Renal cortex interstitium (tissue), 11 donors: ENCODE data around the gene PTPN18. TPM values are rescaled to one million over a fixed set of nuclear protein-coding genes. Genes with fewer than 3 reads are reported as not detected.

Experiments
- DNase-seq, 11 donors: peaks; one replicate each; pipeline ENCODE4 v3.0.0-alpha.2; 2013; ENCODE audit warnings: low read depth in 9 of 11, low spot score in 4 of 11; ENCODE audit errors: extremely low read depth in 1 of 11
- polyA plus RNA-seq, 3 donors: library from polyadenylated mRNA; unstranded; fragments of 120-200 nt; gene quantifications; one replicate each; pipeline ENCODE4 v1.2.1, GENCODE V29; 2013; ENCODE audit not compliant: insufficient read length in 3 of 3

The PTPN18 gene
- polyA plus RNA-seq, 3 donors: 25.5 to 39.5 (median 30.5) TPM

- no peak for DNase-seq
Measured at GRCh38 chr2:130375291-130376266, 19.7 kb downstream of the PTPN18 start.

DNA sequence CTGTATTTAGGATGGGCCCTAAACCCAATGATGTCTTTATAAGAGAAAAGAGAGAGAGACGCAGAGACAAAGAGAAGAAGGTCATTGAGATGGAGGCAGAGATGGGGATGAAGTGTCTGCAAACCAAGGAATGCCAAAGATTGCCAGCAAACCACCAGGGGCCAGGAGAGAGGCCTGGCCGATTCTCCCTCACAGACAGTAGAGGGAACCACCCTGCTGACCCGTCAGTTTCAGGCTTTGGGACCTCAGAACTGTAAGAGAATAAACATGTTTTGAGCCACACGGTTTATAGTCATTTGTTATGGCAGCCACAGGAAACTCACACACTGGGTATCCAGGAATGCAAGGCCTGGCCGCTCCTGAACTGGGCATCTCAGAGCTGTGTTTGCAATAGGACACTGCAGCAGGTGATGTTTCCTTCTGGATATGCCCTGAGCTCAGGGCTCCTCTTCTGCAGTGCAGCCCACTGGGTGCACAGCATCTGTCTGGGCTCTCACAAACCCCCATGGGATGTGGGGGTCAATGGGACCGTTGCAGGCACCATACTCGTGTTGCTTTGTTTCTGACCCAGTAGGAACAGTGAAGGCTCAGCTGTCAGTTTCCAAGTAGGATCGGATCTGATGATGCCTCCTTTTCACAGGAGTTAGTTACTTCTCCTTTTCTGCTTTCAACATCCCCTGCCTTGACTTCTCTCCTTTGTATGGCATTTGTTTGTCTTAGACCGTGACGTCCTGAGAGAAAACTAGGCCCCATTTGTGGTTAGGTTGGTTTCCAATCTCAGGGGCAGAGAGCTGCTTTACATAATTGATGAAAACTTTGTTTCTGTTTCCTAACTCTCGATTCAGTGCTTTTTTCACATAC is 20.8 kb downstream of the PTPN18 start:
- DNase-seq: no peak

- DNase-seq: no peak
Measured at GRCh38 chr2:130377491-130377890, 21.6 kb downstream of the PTPN18 start.

DNA sequence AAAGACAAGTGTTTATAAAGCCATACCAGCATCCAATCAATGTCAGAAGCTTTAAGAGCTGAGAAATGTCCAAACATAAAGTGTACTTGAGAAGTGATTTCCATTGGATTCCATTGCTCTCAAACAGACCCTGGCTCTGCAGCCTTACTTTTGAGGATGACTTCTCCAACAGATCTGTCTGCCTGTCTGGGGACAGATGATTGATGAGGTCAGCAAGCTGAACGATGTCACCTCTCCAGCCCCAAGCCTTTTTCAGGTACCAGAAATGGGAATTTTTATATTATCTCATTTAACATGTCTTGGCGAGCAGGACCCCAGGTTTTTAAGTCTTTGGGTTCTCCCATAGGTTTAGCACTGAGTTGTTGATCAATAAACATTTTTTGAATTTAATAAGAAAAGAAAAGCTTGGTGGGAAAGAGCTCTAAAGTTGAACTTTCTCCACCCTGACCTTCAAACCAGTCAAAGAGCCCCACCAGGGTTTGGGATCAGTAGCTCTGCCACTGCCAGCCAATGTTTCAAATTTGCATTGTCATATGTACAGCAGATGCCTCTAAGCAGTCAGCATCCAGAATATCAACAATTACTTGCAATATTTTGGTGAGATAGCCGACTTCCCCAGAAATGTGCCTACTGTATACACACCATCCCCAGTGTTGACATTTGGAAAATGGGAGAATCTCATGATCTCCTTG is 22.5 kb downstream of the PTPN18 start:
- no peak for DNase-seq

- DNase-seq: no peak
Measured at GRCh38 chr2:130378898-130379214, 23.0 kb downstream of the PTPN18 start.

- DNase-seq: no peak
Measured at GRCh38 chr2:130380096-130380934, 24.5 kb downstream of the PTPN18 start.

- DNase-seq: no peak
Measured at GRCh38 chr2:130381145-130381544, 25.3 kb downstream of the PTPN18 start.

DNA sequence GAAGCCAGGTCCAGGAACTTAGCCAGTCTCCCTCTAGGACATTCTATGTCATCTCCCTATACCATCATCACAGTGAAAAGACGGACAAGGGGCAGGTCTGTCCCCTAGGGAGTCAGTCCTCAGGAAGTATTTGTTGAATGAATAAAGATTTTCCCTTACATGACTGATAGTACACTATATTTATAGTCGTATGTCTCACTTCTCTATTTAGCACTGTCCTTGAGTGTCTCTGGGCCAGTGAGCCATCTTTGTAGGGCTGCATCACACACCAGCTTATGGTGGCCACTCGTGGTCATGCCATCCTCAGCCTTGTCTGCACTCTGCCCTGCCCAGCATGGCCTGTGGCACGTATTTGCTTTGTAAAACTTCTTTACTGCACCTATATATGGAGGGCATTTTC is 25.8 kb downstream of the PTPN18 start:
- no peak for DNase-seq

DNA sequence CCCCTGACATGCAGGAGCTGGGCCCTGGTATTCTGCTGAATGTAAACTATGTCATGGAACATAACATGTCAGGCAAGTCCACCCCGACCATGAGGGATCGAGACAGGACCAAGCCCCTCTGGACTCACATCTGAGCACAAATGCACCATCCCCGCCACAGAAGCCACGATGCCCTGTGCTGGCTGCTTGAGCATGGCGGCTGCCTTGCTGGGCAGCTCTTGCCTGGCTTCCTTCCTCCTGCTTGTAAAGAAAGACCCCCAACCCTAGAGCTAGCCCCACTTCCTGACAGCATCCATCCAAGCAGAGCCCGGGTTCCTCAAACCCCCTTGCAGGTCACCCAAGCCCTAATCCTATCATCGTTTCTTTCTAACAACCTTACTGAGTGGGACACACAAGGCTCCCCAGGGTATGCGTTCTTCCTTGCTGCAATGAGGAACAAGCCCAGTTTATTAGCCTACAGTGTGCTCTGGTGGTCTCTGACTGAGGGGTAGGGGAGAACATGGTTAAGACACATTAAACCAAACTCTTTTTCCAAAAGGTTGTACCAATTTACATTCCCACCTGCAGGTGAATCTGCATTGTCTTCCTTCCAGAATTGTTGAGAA is 26.6 kb downstream of the PTPN18 start:
- no peak for DNase-seq

DNA sequence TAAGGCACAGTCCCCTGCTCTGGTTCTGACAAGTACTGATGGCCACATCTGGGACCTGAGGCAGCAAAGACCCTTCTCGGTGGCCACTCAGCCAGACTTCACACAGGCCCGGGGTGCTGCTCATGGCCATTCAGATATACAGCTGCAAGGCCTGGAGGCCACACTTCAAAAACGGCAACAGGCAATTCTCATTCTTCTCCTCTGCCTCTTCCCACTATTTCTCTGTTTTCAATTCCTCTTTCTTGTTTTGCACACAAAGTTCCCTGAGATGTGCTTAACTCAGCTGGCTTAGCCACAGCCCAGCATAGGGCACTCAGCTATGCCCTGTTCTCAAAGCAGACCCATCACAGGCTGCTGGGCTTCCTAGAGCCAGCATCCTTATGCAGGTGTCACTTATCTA is 29.9 kb downstream of the PTPN18 start:
- DNase-seq: no peak

GRCh38 chr2:130387071-130387400 is 31.2 kb downstream of the PTPN18 start:
- DNase-seq: no peak

DNA sequence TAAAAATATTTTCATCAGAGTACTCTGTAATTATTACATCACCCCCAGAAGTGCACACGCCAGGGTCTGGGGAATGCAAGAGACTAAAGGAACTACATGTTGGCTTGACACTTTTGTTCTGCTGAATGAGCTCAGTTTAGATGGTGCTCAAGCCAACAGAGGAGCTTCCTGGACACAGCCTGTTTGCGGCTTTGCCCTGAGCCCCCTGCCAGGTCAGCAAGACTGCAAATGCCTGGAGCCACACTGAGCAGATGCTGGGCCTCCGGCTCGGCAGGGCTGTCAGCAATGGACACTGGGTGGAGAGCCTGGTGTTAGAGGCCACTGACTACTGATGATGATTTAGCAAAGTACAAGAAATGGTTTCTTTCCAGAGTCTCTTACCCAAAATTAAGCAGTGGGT is 31.9 kb downstream of the PTPN18 start:
- no peak for DNase-seq

GRCh38 chr2:130388221-130388907 is 32.5 kb downstream of the PTPN18 start:
- DNase-seq: no peak

GRCh38 chr2:130389358-130389757 is 33.5 kb downstream of the PTPN18 start:
- DNase-seq: no peak

GRCh38 chr2:130389783-130390182 is 33.9 kb downstream of the PTPN18 start:
- no peak for DNase-seq

DNA sequence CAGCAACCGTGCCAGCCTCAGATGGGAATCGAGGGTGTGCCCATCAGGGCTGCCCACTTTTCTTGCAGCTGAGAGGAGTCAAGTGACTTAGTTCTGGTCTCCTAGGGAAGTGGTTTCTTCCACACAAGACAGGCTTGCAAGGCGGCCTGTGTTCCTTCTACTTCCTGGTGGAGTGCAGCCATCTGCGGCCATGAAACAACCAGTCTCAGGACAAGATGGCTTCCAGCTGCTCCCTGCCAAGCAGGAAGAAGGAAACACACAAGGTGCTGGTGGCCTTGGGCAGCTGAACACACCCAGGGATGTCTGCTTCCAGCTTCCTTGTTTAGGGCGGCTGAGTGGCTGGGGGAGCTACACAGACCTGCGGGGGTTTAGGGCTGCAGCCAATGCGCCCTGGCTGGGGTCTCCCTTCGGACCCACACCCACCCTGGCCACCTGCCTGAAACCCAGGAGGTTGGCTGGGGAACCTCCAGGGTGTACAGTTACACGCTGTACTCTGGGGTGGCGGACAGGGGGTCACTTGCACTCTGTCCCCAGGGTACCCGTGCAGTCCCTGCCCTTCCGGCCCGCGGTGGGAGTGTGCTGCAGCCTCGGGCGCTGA is 34.7 kb downstream of the PTPN18 start:
- DNase-seq: peak in 5 of 11 donors; percentile 31 to 41 (median 35)

DNA sequence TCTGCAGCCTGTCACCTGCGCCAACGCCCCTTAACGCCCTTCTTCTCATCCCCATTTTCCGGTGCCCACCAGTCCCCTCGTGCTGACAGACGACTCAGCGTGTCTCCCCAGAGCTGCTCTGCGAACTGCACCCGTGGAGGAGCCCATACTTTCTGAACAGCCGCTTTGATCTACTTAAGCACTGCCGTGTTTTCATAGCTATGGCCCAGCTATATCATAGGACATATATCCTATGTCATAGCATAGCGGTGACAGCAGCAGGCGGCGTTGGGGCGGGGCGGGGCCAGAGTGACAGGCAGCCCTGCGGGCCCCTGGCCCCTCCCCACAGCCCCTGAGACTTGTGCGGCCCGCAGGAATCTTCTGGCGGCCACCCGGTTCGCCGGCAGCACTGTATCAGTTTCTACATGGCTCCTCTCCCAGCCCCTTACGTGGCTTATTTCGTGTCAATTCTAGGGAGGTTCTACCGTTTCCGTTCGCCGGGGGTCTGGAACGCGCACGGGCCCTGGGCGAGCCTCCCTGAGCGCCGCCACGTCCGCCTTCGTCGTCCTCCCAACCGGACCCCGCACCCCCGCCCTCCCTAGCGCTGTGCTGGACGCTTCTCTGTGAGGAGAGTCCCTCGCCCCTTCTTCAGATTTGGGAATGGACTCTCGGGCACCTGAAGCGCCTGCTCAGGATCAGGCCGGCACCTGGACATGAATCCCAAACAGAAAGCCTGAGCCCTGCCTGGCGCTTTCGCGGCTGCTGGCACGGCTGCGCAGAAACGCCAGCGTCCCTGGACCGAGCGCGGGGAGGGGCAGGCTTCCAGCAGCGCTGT is 35.4 kb downstream of the PTPN18 start:
- DNase-seq: peak; percentile 35 to 70 (median 65)
